ENCODE results near the gene CDK10. TPM values are rescaled to one million over a fixed set of nuclear protein-coding genes. Genes with fewer than 3 reads are reported as not detected.

The CDK10 gene
- total and polyA plus RNA-seq, 8 donors = 33.7 to 253 (median 59.4) TPM

- Histone ChIP-seq H3K27me3 (no peaks in the 10 kb centered on the region), H3K4me3 (no peak overlapping the region), H3K36me3 (no peaks in the 10 kb centered on the region), H3K9me3 (no peaks in the 10 kb centered on the region), H3K27ac (no peak overlapping the region), H3K4me1 (peaks cover 0 to 4% (median 0%) of the 10 kb centered on the region in 3 donors)
- no peak for TF ChIP-seq CTCF (IDR thresholded peaks at IDR 0.05)
- ATAC-seq (no peak), DNase-seq (no peak), FAIRE-seq (no peak)
- WGBS, 2 donors = 86 to 88% methylated on average over 9 of the region's 9 CpGs
- intact Hi-C loops (cut with DNase I) = loop anchor here in 2 of 3 donors (5.0 kb wide), 1 partner anchor 90 kb away; no protein-coding TSS in a partner anchor
These were observed 21.2 kb downstream of the CDK10 start for GRCh38 chr16:89707695-89708094.

- DNase-seq (no peak), FAIRE-seq (no peak), ATAC-seq (no peak)
- intact Hi-C loops (cut with DNase I) = loop anchor here in 2 of 3 donors (5.0 kb wide), 1 partner anchor 89 kb away; no protein-coding TSS in a partner anchor
- Histone ChIP-seq H3K27ac (no peak overlapping the region), H3K9me3 (no peaks in the 10 kb centered on the region), H3K36me3 (no peaks in the 10 kb centered on the region), H3K4me1 (peaks cover 0 to 4% (median 0%) of the 10 kb centered on the region in 3 donors), H3K4me3 (no peak overlapping the region), H3K27me3 (no peaks in the 10 kb centered on the region)
- WGBS, 2 donors = 87 to 89% methylated on average over 19 of the region's 19 CpGs
- TF ChIP-seq CTCF (IDR thresholded peaks at IDR 0.05) = no peak
These were observed 22.0 kb downstream of the CDK10 start for GRCh38 chr16:89708481-89708931.

- TF ChIP-seq CTCF (IDR thresholded peaks at IDR 0.05) = no peak
- DNase-seq (no peak), FAIRE-seq (no peak), ATAC-seq (no peak)
- no peaks in the 10 kb centered on the region for H3K9me3 ChIP-seq
- intact Hi-C loops (cut with DNase I) = loop anchor here in 2 of 3 donors (5.0 kb wide), 1 partner anchor 88 kb away; no protein-coding TSS in a partner anchor
- peaks cover 0 to 4% (median 0%) of the 10 kb centered on the region in 3 donors for H3K4me1 ChIP-seq
- no peaks in the 10 kb centered on the region for H3K36me3 ChIP-seq
- no peak overlapping the region for H3K27ac ChIP-seq
- H3K4me3 ChIP-seq = no peak overlapping the region
- H3K27me3 ChIP-seq = no peaks in the 10 kb centered on the region
- 92 to 93% methylated on average over 10 of the region's 10 CpGs for WGBS, 2 donors
These were observed 22.7 kb downstream of the CDK10 start for GRCh38 chr16:89709166-89709565.

- TF ChIP-seq CTCF (IDR thresholded peaks at IDR 0.05) = no peak
- Histone ChIP-seq H3K27ac (no peak overlapping the region), H3K9me3 (no peaks in the 10 kb centered on the region), H3K27me3 (no peaks in the 10 kb centered on the region), H3K4me1 (peaks cover 0 to 4% (median 0%) of the 10 kb centered on the region in 3 donors), H3K4me3 (no peak overlapping the region), H3K36me3 (no peaks in the 10 kb centered on the region)
- FAIRE-seq (no peak), DNase-seq (no peak), ATAC-seq (no peak)
- intact Hi-C loops (cut with DNase I) = loop anchor here (5.0 to 10.0 kb wide), 2 partner anchors 85 to 87 kb away; no protein-coding TSS in a partner anchor
- WGBS, 2 donors = 89 to 93% methylated on average over 19 of the region's 19 CpGs
These were observed 23.4 kb downstream of the CDK10 start for GRCh38 chr16:89709716-89710432.
